Stimulated activated CD8-positive, alpha-beta memory T cell treated with anti-CD3 and anti-CD28 coated beads, Interleukin-4, amount 100 ng/mL, for 1 hour (primary cell): ENCODE results near the gene RASSF10.

Source experiments
- DNase-seq, 2 donors: peaks; one replicate each; pipeline ENCODE4 v3.0.0-alpha.2; 2020; ENCODE audit warnings: low read depth in 2 of 2, low spot score in 1 of 2

Gene RASSF10

GRCh38 chr11:13008625-13009475 lies at the start of gene RASSF10:
TSS of gene RASSF10 (plus strand) at chr11:13009316. CDS start at chr11:13009577, 261 bp downstream.
- no peak for DNase-seq

- DNase-seq, result no peak
Measured at GRCh38 chr11:12961615-12962014, 47.5 kb upstream of the RASSF10 start.

- DNase-seq, result no peak
Measured at GRCh38 chr11:12962306-12962705, 46.8 kb upstream of the RASSF10 start.

GRCh38 chr11:12963051-12963450 lies 46.1 kb upstream of the RASSF10 start:
- DNase-seq, result no peak

- DNase-seq, result peak; percentile 19 to 21
Measured at GRCh38 chr11:12963792-12964536, 45.2 kb upstream of the RASSF10 start.

- DNase-seq, result no peak
Measured at GRCh38 chr11:12964650-12965049, 44.5 kb upstream of the RASSF10 start.

- DNase-seq, result no peak
Measured at GRCh38 chr11:12966002-12966401, 43.1 kb upstream of the RASSF10 start.

GRCh38 chr11:12968101-12968500 lies 41.0 kb upstream of the RASSF10 start:
- DNase-seq, result no peak

- no peak for DNase-seq
Measured at GRCh38 chr11:12968826-12969225, 40.3 kb upstream of the RASSF10 start.

DNA sequence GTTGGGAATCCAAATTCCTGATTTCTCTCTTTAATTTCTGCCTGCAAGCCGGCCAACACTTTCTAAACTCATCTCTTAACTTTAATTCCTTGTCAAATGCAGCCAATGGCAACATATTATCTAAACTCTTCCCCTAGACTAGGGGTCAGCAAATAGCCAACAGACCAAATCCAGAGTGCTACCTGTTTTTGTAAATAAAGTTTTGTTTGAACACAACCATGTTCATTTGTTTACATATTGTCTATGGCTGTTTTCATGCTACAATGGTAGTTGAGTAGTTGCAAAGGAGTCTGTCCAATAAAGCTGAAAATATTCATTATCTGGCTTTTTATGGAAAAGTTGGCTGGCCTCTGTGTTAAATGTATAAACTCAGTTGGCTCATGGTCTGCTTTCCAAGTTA lies 37.2 kb upstream of the RASSF10 start:
- DNase-seq, result no peak

- DNase-seq, result no peak
Measured at GRCh38 chr11:12973528-12974181, 35.5 kb upstream of the RASSF10 start.

- DNase-seq, result no peak
Measured at GRCh38 chr11:12975195-12975594, 33.9 kb upstream of the RASSF10 start.

DNA sequence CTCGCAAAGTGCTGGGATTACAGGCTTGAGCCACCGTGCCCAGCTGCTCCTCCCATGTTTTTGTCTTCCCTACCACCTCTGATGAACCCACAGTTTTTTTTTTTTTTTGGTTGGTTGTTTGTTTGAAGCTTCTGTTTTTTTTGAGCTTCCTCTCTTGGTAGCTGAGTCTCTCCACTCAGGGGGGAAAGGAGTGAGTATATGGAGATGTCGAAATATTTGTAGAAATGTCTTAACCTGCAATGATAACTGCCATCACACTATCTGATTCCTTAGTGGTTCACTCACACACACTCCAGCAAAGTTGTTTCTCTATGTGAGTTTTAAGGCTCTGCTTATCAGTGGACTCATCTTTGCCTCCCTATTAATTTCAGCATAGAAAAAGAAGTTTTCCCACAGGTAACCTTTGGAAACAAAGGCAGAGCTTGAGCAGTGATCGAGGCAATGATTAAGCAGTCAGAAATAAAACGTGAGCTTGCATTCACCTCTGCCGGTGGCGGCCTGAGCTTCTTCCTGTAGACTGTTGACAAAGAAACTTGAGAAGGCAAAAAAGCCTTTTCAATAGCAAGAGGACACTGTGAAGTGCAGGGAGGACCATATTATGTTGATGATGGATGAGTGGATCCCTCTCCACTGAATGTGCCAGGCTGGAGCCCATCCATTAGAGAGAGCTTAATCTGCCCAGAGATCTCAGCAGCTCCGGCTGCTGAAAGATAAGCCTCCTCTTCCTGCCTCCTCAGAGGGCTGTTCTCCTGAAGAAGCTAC lies 29.0 kb upstream of the RASSF10 start:
- no peak for DNase-seq

- no peak for DNase-seq
Measured at GRCh38 chr11:12981676-12982522, 27.2 kb upstream of the RASSF10 start.

GRCh38 chr11:12983336-12983735 lies 25.8 kb upstream of the RASSF10 start:
- DNase-seq, result no peak

GRCh38 chr11:12986194-12986898 lies 22.8 kb upstream of the RASSF10 start:
- no peak for DNase-seq

- no peak for DNase-seq
Measured at GRCh38 chr11:12989428-12990161, 19.5 kb upstream of the RASSF10 start.

- no peak for DNase-seq
Measured at GRCh38 chr11:12990162-12990480, 19.0 kb upstream of the RASSF10 start.

GRCh38 chr11:12991426-12991825 lies 17.7 kb upstream of the RASSF10 start:
- DNase-seq, result no peak
